ENCODE measurements around the gene SLC15A3. TPM values are rescaled to one million over a fixed set of nuclear protein-coding genes. Genes with fewer than 3 reads are reported as not detected.
"Not testable (repeated sequence)": the region's sequence is repeated elsewhere in the genome, so short reads cannot be mapped to it uniquely, and the experiment has no call there.

Gene SLC15A3
- total and polyA plus RNA-seq, 2 donors (not counting 1 experiment from before 2014, with no cell fraction given): 10.5 to 29.9 TPM

- Histone ChIP-seq H3K27ac (ENCODE audit: insufficient read depth, low read length) (no peak overlapping the region), H3K9me3 (ENCODE audit: control insufficient read depth, insufficient read depth, low read depth, low read length) (no peaks in the 10 kb centered on the region), H3K9ac (ENCODE audit: insufficient read depth, low read length) (no peak overlapping the region), H3K79me2 (ENCODE audit: control insufficient read depth, insufficient read depth, low read length) (peaks cover 3% of the 10 kb centered on the region), H3K4me3 (replicated peaks in 1 of 4; ENCODE audit: control extremely low read depth in 1 of 4, insufficient read depth in 1 of 4, low read depth in 3 of 4, low read length in 4 of 4) (no peak overlapping the region), H2AFZ (ENCODE audit: low read length) (no peak overlapping the region), H4K20me1 (ENCODE audit: control insufficient read depth, extremely low read depth, insufficient read depth, low read length) (no peaks in the 10 kb centered on the region), H3K36me3 (ENCODE audit: control insufficient read depth, insufficient read depth, low read length) (no peaks in the 10 kb centered on the region), H3K4me1 (ENCODE audit: control insufficient read depth, extremely low read depth, insufficient read depth, low read length) (peaks cover 3% of the 10 kb centered on the region), H3K4me2 (ENCODE audit: extremely low read depth, insufficient read depth, low read length) (no peak overlapping the region), H3K27me3 (ENCODE audit: control insufficient read depth, insufficient read depth, low read length) (peaks cover 14% of the 10 kb centered on the region)
- TF ChIP-seq CTCF (conservative IDR thresholded peaks at IDR 0.05 in 1 of 2, IDR thresholded peaks at IDR 0.05 in 1 of 2; ENCODE audit: low read depth in 1 of 2, low read length in 2 of 2) (no peak), EZH2 (IDR thresholded peaks at IDR 0.05; ENCODE audit: low read length, missing control alignments) (no peak)
- DNase-seq (ENCODE audit: low read depth in 2 of 2): no peak
Measured at GRCh38 chr11:60910711-60911380, 41.1 kb downstream of the SLC15A3 start.

GRCh38 chr11:60910281-60910687 is 41.7 kb downstream of the SLC15A3 start:
- Histone ChIP-seq H3K79me2 (ENCODE audit: control insufficient read depth, insufficient read depth, low read length) (peaks cover 7% of the 10 kb centered on the region), H3K4me3 (replicated peaks in 1 of 4; ENCODE audit: control extremely low read depth in 1 of 4, insufficient read depth in 1 of 4, low read depth in 3 of 4, low read length in 4 of 4) (no peak overlapping the region), H3K9ac (ENCODE audit: insufficient read depth, low read length) (no peak overlapping the region), H3K27me3 (ENCODE audit: control insufficient read depth, insufficient read depth, low read length) (peaks cover 14% of the 10 kb centered on the region), H2AFZ (ENCODE audit: low read length) (no peak overlapping the region), H3K27ac (ENCODE audit: insufficient read depth, low read length) (no peak overlapping the region), H3K4me2 (ENCODE audit: extremely low read depth, insufficient read depth, low read length) (no peak overlapping the region), H3K4me1 (ENCODE audit: control insufficient read depth, extremely low read depth, insufficient read depth, low read length) (no peaks in the 10 kb centered on the region), H3K9me3 (ENCODE audit: control insufficient read depth, insufficient read depth, low read depth, low read length) (no peaks in the 10 kb centered on the region), H4K20me1 (ENCODE audit: control insufficient read depth, extremely low read depth, insufficient read depth, low read length) (no peaks in the 10 kb centered on the region), H3K36me3 (ENCODE audit: control insufficient read depth, insufficient read depth, low read length) (no peaks in the 10 kb centered on the region)
- no peak for TF ChIP-seq CTCF (conservative IDR thresholded peaks at IDR 0.05 in 1 of 2, IDR thresholded peaks at IDR 0.05 in 1 of 2; ENCODE audit: low read depth in 1 of 2, low read length in 2 of 2)
- TF ChIP-seq EZH2 (IDR thresholded peaks at IDR 0.05; ENCODE audit: low read length, missing control alignments): no peak
- no peak for DNase-seq (ENCODE audit: low read depth in 2 of 2)

- not testable (repeated sequence) for H2AFZ ChIP-seq (ENCODE audit: low read length); H3K9ac ChIP-seq (ENCODE audit: insufficient read depth, low read length); H3K36me3 ChIP-seq (ENCODE audit: control insufficient read depth, insufficient read depth, low read length); H3K4me3 ChIP-seq (replicated peaks in 1 of 4; ENCODE audit: control extremely low read depth in 1 of 4, insufficient read depth in 1 of 4, low read depth in 3 of 4, low read length in 4 of 4); DNase-seq (ENCODE audit: low read depth in 2 of 2); H4K20me1 ChIP-seq (ENCODE audit: control insufficient read depth, extremely low read depth, insufficient read depth, low read length); H3K4me1 ChIP-seq (ENCODE audit: control insufficient read depth, extremely low read depth, insufficient read depth, low read length); H3K27ac ChIP-seq (ENCODE audit: insufficient read depth, low read length); H3K4me2 ChIP-seq (ENCODE audit: extremely low read depth, insufficient read depth, low read length); H3K9me3 ChIP-seq (ENCODE audit: control insufficient read depth, insufficient read depth, low read depth, low read length)
- Histone ChIP-seq H3K27me3 (ENCODE audit: control insufficient read depth, insufficient read depth, low read length) (peaks cover 14% of the 10 kb centered on the region), H3K79me2 (ENCODE audit: control insufficient read depth, insufficient read depth, low read length) (peaks cover 12% of the 10 kb centered on the region)
Measured at GRCh38 chr11:60909680-60910280, 42.2 kb downstream of the SLC15A3 start.
